DMS53 treated with DMSO at 0.1 percent for 48 hours (cell line): ENCODE results near the gene TAPT1.
A peak's percentile ranks its signal among the peaks of the same experiment; 100 is the strongest.
"Not testable (repeated sequence)": the region's sequence is repeated elsewhere in the genome, so short reads cannot be mapped to it uniquely, and the experiment has no call there.

Experiments used
- DNase-seq: peaks from one replicate; lab custom pipeline; 2025; ENCODE audit not compliant: unreplicated experiment; lab: John Stamatoyannopoulos, UW

Gene TAPT1

GRCh38 chr4:16217300-16218051 lies 8.8 kb downstream of the TAPT1 start:
- DNase-seq = no peak

- DNase-seq = no peak
These were observed 13.2 kb downstream of the TAPT1 start for GRCh38 chr4:16213121-16213520.

- no peak for DNase-seq
These were observed 14.0 kb downstream of the TAPT1 start for GRCh38 chr4:16212138-16212782.

DNA sequence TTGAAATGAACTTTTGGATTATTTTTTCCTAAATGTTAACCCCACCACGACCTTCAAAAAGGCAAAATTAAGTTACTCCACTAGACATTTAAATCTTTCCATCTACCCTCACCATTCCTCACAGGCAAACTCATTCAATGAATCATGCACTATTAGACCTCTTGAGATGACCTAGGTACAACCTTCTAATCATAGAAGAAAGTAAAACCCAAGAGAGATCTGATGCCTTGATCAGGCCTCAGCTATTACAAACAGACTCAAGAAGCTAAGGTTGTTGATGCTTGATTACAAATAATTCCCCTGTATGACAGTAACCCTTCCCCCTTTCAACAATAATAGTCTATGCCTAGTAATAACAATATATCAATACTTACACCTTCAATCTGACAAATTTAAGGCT lies 18.9 kb downstream of the TAPT1 start:
- no peak for DNase-seq

DNA sequence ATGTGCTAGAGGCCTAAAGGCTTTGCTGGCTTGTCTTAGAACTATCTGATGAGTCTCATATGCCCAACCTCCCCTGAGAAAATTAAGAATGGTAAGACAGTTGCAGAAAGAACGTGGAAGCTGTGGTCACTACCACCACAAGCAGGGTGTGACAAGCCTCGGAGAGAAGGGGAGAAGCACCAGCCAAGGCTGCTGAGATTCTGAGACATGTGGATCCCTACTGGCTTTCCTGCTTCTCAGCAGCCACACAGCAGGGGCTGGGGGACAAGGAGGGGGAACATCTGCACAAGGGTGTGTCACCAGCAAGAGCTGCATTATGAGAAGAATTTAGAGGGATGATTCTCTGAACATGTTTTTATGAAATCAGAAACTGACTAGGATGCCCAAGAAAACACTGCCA lies 19.4 kb downstream of the TAPT1 start:
- DNase-seq = no peak

- no peak for DNase-seq
These were observed 20.0 kb downstream of the TAPT1 start for GRCh38 chr4:16206301-16206700.

GRCh38 chr4:16205298-16206164 lies 20.7 kb downstream of the TAPT1 start:
- peak; percentile 73 for DNase-seq

- DNase-seq = no peak
These were observed 21.8 kb downstream of the TAPT1 start for GRCh38 chr4:16204505-16204904.

GRCh38 chr4:16203083-16203482 lies 23.2 kb downstream of the TAPT1 start:
- no peak for DNase-seq

DNA sequence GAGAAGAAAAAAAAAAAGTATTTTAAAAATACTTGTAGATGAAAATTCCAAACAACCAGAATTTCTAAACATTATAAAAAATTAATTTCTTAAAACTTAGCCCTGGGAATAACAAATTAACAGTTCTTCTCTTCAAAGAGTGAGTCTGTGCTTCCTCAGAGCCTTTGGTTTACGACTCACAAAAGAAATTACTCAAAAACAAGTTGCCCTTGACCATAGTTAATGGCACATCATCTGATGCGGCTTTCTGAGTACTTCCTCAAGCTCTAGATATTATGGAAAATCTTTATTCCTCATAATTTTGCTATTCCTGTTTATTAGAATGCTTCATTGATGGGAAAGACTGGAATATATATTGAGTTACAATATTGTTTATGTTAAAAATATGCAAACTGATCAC lies 23.7 kb downstream of the TAPT1 start:
- no peak for DNase-seq

DNA sequence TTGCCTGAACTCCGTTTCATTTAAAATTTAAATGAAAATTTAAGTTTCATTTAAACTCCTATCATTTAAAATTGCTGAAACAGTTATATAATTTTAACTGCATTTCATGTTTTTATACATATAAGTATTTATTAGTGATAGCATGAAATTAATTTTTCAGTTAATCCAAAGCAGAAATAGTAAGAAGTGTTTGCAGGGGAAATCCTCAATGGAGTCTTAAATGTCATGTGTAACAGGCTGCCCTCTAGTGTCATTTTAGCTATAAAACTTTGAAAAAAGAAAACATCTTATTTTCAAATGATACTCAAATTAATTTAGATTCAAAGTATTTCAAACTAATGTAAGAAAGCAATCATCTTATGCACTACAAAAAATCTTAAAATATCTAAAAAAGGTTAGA lies 27.2 kb downstream of the TAPT1 start:
- peak; percentile 48 for DNase-seq

- no peak for DNase-seq
These were observed 28.2 kb downstream of the TAPT1 start for GRCh38 chr4:16197876-16198665.

DNA sequence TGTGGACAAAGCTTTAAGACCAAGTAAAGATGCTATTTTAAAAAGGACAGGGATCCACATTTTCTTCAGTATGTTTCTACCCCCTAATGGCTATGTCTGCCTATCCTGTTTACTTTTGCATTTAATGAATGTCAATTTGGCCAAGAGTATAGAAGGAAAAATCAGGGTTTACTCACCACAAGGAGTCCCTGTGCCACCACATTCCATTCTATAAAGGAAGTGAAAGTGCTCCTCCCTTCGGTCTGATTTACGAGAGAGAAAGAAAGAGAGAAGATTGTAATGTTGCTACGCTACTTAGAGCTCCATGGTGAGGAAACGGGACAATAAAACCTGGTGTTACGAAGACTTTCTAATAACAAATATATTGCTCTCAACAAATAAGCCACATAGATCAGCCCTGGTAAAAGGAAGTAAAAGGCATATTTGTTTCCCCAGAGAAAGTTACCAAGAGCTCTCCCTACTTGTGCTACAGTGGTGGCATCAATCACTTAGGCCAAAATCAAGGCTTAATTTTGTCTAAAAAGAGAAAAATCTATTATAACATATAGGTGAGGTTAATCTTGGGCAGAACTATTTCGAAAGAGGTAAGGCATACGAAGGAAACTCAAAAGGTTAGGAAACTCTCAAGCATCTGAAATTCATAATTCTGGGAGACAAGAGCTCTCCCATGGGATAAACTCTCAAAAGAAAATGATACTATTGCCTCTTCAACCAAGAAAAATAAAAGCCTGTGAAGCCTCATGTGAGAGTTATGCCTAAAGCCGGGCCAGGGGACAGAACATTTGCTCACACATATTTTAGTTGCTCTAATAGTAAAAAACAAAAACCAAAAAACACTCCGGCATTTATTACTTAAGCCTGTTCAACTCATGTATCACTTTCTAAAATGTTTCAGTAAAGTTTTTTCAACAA lies 29.5 kb downstream of the TAPT1 start:
- DNase-seq = no peak

DNA sequence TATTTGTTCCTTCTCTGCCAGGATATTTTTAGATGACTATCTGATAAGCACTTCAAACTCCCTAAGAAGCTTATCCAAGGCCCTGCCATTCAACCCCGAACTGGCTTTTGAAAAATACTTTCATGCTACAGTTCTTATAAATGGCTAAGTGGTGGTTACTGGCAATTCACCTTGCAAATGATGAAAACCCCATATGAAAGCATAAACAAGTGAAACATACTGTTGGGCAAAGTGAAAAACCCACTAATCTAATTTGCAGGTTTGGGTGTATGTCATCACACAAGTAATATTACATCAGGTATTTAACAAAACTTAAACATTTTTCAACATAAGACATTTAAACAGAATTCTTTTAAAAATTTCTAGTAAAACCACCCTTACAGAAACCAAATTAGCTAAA lies 31.1 kb downstream of the TAPT1 start:
- DNase-seq = no peak

DNA sequence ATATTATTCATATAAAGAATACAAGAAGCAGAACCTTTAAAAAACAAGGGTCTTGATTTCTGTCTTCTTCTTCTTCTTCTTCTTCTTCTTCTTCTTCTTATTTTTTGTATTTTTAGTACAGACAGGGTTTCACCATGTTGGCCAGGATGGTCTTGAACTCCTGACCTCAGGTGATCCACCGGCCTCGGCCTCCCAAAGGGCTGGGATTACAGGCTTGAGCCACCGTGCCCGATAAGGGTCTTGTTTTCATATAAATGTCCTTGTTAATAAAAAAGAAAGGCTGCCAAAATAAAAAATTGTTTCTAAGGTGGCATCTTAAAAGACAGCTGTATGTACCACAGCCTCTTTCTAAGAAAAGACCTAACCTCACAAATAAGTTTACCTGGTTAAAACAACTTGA lies 31.5 kb downstream of the TAPT1 start:
- not testable (repeated sequence) for DNase-seq

- DNase-seq = no peak
These were observed 32.1 kb downstream of the TAPT1 start for GRCh38 chr4:16194214-16194613.

GRCh38 chr4:16192631-16193518 lies 33.4 kb downstream of the TAPT1 start:
- DNase-seq = no peak

DNA sequence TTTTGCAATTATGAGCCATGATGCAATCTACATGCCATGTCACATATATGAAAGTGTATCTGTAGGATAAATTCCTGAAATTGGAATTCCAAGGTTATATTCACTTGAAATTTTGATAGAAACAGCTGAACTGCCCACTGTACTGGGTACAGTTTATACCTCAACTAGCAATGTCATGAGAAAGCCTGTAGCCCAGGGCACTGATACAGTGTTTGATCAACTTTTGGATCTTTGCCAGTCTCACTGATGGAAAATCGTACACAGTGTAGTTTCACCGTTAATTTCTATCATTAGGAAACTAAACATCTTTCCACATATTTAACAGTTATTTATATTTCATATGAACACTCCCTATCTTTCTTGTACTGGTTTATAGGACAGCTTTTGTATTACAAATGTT lies 34.2 kb downstream of the TAPT1 start:
- DNase-seq = no peak

- no peak for DNase-seq
These were observed 38.8 kb downstream of the TAPT1 start for GRCh38 chr4:16187455-16187854.
